Vagina (tissue), 2 donors: ENCODE data around the gene RSAD2. TPM values are rescaled to one million over a fixed set of nuclear protein-coding genes. Genes with fewer than 3 reads are reported as not detected.

Experiments
- DNase-seq, 2 donors: peaks; one replicate each; pipeline ENCODE4 v3.0.0-alpha.2; 2017; ENCODE audit errors: extremely low spot score in 2 of 2
- H3K27ac ChIP-seq: fragments of 200-600 bp; sonication (generic); one replicate; pipeline ENCODE4 v1.5.1; 2019
- H3K27me3 ChIP-seq: fragments of 200-600 bp; sonication (generic); one replicate; pipeline ENCODE4 v1.5.1; 2019
- H3K36me3 ChIP-seq, 2 donors: fragments of 200-600 bp; sonication (generic); one replicate each; pipeline ENCODE4 v1.5.1; 2017 to 2019
- H3K4me1 ChIP-seq: fragments of 200-600 bp; sonication (generic); one replicate; pipeline ENCODE4 v1.5.1; 2019
- H3K4me3 ChIP-seq, 2 donors: fragments of 200-600 bp; sonication (generic); 1 replicate in 1 of 2; 2 replicates in 1 of 2; pipeline ENCODE4 v1.5.1; 2016 to 2019
- H3K9me3 ChIP-seq: fragments of 200-600 bp; sonication (generic); one replicate; pipeline ENCODE4 v1.5.1; 2019
- POLR2A ChIP-seq, 2 donors: fragments of 450-650 bp; IDR thresholded peaks; one replicate each; pipeline ENCODE4 v1.6.1; 2017; ENCODE audit warnings: antibody characterized with exemption in 2 of 2, mild to moderate bottlenecking in 2 of 2, moderate library complexity in 2 of 2
- POLR2AphosphoS5 ChIP-seq, 2 donors: sonication (generic); formaldehyde crosslinking; IDR thresholded peaks; one replicate each; pipeline ENCODE4 v1.9.0; 2017; ENCODE audit warnings: antibody characterized with exemption in 2 of 2, mild to moderate bottlenecking in 2 of 2, low read depth in 1 of 2; ENCODE audit not compliant: insufficient read depth in 1 of 2
- intact Hi-C: fragments of 100-400 bp; cut with DNase I; formaldehyde crosslinking; loops from one replicate; pipeline ENCODE4 v1.15.1; 2023
- total RNA-seq: library from RNA; depleted of rRNA; stranded (reverse); fragments of >200 nt; gene quantifications from one replicate; pipeline ENCODE4 v1.2.3, GENCODE V29; 2016
- TF ChIP-seq, protein P1 (sequence below), 3 experiments: fragments of 450-650 bp in 2 of 3; fragments of 200-600 bp in 1 of 3; sonication (generic) in 1 of 3; IDR thresholded peaks; one replicate each; pipeline ENCODE4 v1.5.1; 2017 to 2019; ENCODE audit warnings: antibody characterized with exemption in 3 of 3, mild to moderate bottlenecking in 2 of 3, moderate library complexity in 2 of 3

The RSAD2 gene
- total RNA-seq, 1 donor from 2014 or later, result 0.25 TPM

DNA sequence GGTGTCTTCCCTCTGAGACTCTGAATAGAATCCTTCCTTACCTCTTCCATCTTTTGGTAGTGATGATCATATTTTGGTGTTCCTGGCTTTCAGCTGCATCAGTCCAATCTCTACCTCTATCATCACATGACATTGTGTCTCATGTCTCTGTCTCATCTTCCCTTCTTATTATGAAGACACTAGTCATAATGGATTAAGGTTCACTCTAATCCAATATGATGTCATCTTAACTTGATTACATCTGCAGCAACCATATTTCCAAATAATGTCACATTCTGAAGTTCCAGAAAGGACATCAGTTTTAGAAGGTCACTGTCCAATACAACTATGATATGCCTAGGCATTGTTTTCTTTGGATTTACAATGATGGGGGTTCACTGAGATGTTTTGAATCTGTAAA is 43.4 kb upstream of the RSAD2 start:
- H3K27me3 ChIP-seq, result no peaks in the 10 kb centered on the region
- DNase-seq, result no peak
- no peaks in the 10 kb centered on the region for H3K36me3 ChIP-seq
- TF ChIP-seq POLR2AphosphoS5 (IDR thresholded peaks at IDR 0.05; ENCODE audit: insufficient read depth in 1 of 2, low read depth in 1 of 2) (no peak), POLR2A (IDR thresholded peaks at IDR 0.05) (no peak)
- TF ChIP-seq, protein P1, sequence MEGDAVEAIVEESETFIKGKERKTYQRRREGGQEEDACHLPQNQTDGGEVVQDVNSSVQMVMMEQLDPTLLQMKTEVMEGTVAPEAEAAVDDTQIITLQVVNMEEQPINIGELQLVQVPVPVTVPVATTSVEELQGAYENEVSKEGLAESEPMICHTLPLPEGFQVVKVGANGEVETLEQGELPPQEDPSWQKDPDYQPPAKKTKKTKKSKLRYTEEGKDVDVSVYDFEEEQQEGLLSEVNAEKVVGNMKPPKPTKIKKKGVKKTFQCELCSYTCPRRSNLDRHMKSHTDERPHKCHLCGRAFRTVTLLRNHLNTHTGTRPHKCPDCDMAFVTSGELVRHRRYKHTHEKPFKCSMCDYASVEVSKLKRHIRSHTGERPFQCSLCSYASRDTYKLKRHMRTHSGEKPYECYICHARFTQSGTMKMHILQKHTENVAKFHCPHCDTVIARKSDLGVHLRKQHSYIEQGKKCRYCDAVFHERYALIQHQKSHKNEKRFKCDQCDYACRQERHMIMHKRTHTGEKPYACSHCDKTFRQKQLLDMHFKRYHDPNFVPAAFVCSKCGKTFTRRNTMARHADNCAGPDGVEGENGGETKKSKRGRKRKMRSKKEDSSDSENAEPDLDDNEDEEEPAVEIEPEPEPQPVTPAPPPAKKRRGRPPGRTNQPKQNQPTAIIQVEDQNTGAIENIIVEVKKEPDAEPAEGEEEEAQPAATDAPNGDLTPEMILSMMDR (IDR thresholded peaks at IDR 0.05), result no peak
- H3K4me3 ChIP-seq, result no peak overlapping the region
- H3K4me1 ChIP-seq, result no peaks in the 10 kb centered on the region
- no peak overlapping the region for H3K27ac ChIP-seq
- no peaks in the 10 kb centered on the region for H3K9me3 ChIP-seq
- intact Hi-C loops, result no loop called here

DNA sequence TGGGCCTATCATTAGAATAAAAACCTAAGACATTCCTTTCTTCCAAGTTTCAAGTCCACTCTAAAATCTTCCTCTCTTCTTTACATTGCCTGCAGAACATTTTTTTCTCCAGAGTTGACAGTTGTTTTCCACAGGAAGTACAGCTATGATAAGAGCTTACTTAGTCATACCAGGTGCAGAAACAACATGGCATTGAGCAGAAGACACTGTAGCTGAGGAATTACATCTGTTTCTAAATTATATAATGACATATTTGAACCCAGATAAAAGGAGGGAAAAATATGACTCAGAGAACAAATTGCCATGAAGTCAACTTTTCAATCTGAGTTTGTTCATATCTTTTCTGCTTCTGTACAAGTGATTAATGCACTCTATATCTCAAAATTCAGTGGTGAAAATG is 42.1 kb upstream of the RSAD2 start:
- intact Hi-C loops, result no loop called here
- Histone ChIP-seq H3K27ac (no peak overlapping the region), H3K4me1 (no peaks in the 10 kb centered on the region), H3K36me3 (no peaks in the 10 kb centered on the region), H3K9me3 (no peaks in the 10 kb centered on the region), H3K27me3 (no peaks in the 10 kb centered on the region), H3K4me3 (no peak overlapping the region)
- TF ChIP-seq POLR2A (IDR thresholded peaks at IDR 0.05) (no peak), POLR2AphosphoS5 (IDR thresholded peaks at IDR 0.05; ENCODE audit: insufficient read depth in 1 of 2, low read depth in 1 of 2) (no peak)
- TF ChIP-seq, protein P1 (IDR thresholded peaks at IDR 0.05), result no peak
- no peak for DNase-seq

DNA sequence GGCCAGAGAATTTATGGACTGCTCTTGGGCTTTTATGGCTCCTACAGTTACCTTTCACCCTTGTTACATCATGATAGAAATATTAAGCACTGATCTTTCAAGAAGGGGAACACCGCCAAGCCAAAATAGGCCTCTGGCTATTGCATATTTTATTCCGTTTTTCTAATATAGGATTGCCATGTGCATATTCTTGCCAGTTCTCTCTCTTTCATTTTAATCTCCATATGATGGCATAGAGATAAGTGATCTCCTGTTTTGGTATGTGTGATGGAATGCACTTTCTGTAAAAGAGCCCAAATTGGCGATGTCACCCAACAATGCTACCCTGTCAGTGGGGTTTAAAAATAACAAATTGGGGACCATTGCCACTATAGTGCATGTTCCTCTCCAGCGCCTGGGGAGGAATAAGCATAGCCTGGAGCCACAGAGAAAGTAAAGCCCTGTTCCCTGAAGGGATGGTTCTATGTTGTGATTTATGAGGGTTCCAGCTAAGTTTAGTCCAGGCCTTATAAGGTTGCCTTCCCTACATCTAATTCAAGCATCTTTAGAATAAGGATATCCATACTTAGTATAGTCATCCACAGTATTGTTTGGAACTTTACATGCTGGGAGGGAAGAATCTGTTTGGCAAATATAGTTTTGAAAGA is 38.8 kb upstream of the RSAD2 start:
- intact Hi-C loops, result no loop called here
- TF ChIP-seq, protein P1 (IDR thresholded peaks at IDR 0.05), result no peak
- no peak for TF ChIP-seq POLR2AphosphoS5 (IDR thresholded peaks at IDR 0.05; ENCODE audit: insufficient read depth in 1 of 2, low read depth in 1 of 2)
- no peak for TF ChIP-seq POLR2A (IDR thresholded peaks at IDR 0.05)
- H3K27ac ChIP-seq, result no peak overlapping the region
- H3K36me3 ChIP-seq, result peaks cover 0 to under 1% of the 10 kb centered on the region in 2 donors
- H3K27me3 ChIP-seq, result no peaks in the 10 kb centered on the region
- no peak for DNase-seq
- H3K4me3 ChIP-seq, result no peak overlapping the region
- peaks cover 11% of the 10 kb centered on the region for H3K9me3 ChIP-seq
- H3K4me1 ChIP-seq, result no peaks in the 10 kb centered on the region

DNA sequence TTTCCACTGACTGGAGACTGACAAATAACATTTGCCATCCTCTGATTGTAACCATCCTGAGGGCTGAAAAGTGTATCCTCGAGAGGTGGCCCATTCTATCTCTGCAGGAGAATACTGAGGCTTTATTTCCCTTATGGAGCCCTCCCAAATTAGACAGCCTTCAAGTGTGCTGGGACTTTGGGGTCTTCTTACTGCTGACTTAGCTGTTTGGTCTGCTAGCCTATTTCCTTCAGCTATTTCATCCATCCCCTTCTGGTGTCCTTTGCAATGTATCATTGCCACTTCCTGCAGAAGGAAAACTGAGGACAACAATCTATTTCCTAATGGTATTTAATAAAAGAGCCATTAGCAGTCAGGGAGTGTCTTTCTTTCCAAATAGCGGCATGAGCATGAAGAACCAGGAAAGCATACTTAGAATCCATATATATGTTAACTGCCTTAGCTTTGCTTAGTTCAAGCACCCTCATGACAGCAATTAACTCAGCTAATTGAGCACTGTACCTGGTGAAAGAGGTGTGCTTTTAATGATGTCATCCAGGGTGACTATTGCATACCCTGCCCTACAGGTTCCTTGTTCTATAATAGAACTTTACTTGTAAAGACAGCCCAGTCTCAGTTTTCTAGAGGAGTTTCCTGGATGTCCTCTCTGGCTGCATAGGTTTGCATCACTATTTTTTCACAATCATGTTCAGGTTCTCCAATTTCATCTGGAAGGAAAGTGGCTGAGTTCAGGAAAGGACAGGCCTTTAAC is 35.9 kb upstream of the RSAD2 start:
- Histone ChIP-seq H3K36me3 (peaks cover 0 to 9% of the 10 kb centered on the region in 2 donors), H3K4me1 (no peaks in the 10 kb centered on the region), H3K4me3 (no peak overlapping the region), H3K27ac (no peak overlapping the region), H3K9me3 (peaks cover 40% of the 10 kb centered on the region), H3K27me3 (no peaks in the 10 kb centered on the region)
- no peak for DNase-seq
- intact Hi-C loops, result no loop called here
- TF ChIP-seq POLR2A (IDR thresholded peaks at IDR 0.05), result no peak
- TF ChIP-seq, protein P1 (IDR thresholded peaks at IDR 0.05), result no peak
- no peak for TF ChIP-seq POLR2AphosphoS5 (IDR thresholded peaks at IDR 0.05; ENCODE audit: insufficient read depth in 1 of 2, low read depth in 1 of 2)

DNA sequence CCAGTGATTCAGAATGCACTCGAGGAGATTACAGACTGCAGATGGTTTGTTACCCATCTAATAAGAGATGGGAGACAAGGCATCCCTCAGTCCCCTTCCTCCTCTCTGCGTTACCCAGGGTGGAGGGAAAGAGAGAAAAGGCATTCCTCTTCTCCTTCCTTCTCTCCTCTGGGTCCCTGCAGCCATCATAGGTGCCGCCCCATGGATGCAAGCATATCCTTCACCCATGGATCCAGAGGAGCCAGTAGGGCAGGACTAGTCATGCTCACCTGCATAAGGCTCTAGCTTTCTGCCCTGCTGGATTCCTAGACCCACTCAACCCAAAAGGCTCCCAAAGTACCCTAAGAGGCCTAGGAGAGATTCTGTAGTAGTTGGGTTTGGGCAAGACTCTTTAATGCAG is 32.3 kb upstream of the RSAD2 start:
- no peak for DNase-seq
- Histone ChIP-seq H3K4me1 (no peaks in the 10 kb centered on the region), H3K27me3 (no peaks in the 10 kb centered on the region), H3K36me3 (peaks cover 0 to 38% of the 10 kb centered on the region in 2 donors), H3K9me3 (peaks cover 60% of the 10 kb centered on the region), H3K27ac (no peak overlapping the region), H3K4me3 (no peak overlapping the region)
- intact Hi-C loops, result no loop called here
- TF ChIP-seq POLR2AphosphoS5 (IDR thresholded peaks at IDR 0.05; ENCODE audit: insufficient read depth in 1 of 2, low read depth in 1 of 2), result no peak
- TF ChIP-seq, protein P1 (IDR thresholded peaks at IDR 0.05), result no peak
- no peak for TF ChIP-seq POLR2A (IDR thresholded peaks at IDR 0.05)
